GM21447 (cell line): ENCODE results near the gene KRTAP4-16.
"Not testable (repeated sequence)": the region's sequence is repeated elsewhere in the genome, so short reads cannot be mapped to it uniquely, and the experiment has no call there.

Experiments
- ATAC-seq: cut with Tn5 transposase; IDR thresholded peaks from one replicate; pipeline ENCODE4 v1.9.1; 2021; ENCODE audit not compliant: unreplicated experiment

The KRTAP4-16 gene

GRCh38 chr17:41076788-41077187 is 25.2 kb downstream of the KRTAP4-16 start:
- ATAC-seq, result no peak

DNA sequence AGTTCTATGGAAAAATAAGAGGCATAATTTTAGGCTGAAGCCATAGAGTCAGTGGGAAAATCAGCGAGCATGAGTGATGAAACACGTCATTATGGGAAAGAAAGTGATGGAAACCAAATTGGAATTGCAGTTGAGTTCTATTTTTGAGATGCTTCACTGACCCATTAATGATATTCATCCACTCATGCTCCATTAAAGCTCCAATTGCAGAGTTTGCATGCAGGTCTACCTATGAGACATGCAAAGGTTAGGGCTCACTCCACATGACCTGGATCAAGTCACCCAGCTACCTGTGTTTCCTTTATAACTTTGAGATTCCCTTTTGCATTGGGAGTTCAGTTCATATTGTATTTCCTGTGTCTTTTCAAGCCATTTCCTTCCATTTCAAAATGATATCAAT is 28.3 kb downstream of the KRTAP4-16 start:
- ATAC-seq, result no peak

- ATAC-seq, result no peak
Measured at GRCh38 chr17:41071606-41072360, 30.2 kb downstream of the KRTAP4-16 start.

- ATAC-seq, result no peak
Measured at GRCh38 chr17:41069031-41069430, 33.0 kb downstream of the KRTAP4-16 start.

- no peak for ATAC-seq
Measured at GRCh38 chr17:41067281-41067680, 34.7 kb downstream of the KRTAP4-16 start.

DNA sequence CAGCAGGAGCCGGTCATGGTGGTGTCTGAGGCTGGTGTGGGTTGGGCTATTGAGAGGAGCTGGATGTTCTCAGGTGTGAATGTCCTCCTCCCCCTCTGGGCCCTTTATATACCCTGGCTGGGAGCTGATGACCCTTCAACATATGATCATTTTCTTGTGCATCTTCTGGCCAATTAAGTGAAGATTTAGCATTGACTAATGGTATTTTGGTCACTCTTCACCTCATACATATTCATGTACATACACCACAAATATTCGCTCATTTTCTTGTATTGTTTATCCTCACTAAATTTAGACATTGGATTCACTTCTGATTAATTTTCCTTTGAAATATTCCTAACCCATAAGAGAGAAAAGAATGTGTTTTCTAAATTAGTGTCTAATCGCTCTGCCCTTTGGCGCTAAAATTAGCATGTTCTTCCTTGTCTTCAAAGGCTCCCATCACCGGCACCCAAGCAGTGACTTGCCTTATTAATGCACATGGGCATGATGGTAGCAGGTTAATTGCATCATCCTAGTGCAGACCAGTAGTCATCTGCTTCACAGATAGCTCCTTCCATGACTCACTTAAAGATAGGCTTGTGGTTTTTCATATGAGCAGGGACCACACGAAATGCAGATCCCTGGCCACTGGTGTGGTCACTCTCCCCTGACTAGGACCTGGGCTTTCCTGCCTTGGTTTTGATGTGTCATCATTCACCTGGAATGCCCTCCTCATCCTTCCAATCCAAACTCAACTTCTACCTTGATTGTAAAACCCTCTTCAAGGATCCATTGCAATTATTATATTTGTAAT is 36.0 kb downstream of the KRTAP4-16 start, which contains the start of gene KRTAP2-4:
KRTAP2-4 (minus strand) TSS at position 51 of the 796 bp plus-strand sequence; CDS start at position 17, 34 bp downstream.
- ATAC-seq, result no peak

DNA sequence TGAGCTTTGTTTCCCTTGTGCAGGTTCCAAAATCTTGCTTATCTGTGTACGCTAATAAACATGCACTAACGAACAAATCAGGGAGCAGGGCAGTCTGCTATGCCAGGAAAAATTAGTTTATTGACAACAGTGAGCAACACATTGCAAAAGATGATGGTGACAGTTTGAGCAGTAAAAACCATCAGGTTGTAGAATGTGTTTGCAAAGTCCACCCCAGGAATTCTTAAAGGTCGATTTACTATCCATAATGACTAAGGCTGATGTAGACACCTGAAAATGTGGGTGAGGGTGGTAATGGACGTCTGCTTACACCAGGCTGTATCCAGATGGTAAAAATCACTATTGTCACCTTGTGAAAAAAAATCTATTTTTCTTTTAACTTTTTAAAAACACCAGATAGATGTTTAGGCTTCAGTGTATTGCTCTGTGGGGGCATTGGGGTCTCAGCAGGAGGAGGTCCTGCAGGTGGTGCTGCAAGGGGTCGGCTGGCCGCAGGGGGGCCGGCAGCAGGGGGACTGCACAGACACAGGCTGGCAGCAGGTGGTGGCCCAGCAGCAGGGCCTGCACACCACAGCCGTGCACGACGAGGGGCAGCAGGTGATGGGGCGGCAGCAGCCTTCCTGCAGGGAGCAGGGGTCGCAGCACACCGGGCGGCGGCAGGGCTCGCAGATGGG is 36.9 kb downstream of the KRTAP4-16 start:
- not testable (repeated sequence) for ATAC-seq

DNA sequence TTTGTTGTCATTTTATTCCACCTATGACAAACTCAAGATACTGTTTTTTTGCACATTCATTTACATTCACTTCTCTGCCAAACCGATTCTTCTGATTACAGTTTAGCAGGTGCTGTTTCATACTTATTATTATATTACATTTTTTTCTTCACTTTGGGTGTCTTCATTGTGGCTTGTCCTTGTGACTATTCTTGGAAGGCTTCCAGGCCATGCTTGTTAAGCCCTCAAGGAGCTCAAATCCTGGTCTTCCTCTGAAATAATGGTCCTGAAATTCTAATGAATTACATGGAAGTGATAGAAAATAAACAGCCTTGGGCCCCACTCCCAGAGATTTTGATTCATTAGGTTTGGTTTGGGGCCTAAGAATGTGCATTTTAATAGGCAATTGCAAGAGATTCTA is 37.7 kb downstream of the KRTAP4-16 start:
- ATAC-seq, result no peak

DNA sequence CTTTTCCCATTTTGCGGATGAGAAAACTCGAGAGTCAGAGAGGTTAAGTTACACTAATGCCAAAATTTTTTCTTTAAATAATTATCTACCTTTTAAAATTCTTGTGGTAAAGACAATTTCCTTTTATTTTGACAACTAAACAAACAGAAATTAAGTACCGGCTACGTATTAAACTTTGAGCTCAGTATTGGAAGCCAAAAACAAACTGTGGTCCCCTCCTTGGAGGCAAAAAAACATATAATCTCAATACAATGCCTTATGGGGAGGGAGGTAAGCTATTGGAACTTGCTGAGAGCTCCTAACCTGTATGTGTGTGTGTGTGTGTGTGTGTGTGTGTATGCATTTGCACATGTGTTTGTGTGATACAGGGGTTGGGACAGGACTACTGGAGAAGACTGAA is 38.6 kb downstream of the KRTAP4-16 start:
- ATAC-seq, result no peak

GRCh38 chr17:41061964-41062363 is 40.0 kb downstream of the KRTAP4-16 start:
- no peak for ATAC-seq

- no peak for ATAC-seq
Measured at GRCh38 chr17:41060052-41060604, 41.9 kb downstream of the KRTAP4-16 start, which contains the start of gene KRTAP2-3. Gene KRTAP2-3 (minus strand): TSS chr17:41060114. CDS start chr17:41060050, 64 bp downstream.

DNA sequence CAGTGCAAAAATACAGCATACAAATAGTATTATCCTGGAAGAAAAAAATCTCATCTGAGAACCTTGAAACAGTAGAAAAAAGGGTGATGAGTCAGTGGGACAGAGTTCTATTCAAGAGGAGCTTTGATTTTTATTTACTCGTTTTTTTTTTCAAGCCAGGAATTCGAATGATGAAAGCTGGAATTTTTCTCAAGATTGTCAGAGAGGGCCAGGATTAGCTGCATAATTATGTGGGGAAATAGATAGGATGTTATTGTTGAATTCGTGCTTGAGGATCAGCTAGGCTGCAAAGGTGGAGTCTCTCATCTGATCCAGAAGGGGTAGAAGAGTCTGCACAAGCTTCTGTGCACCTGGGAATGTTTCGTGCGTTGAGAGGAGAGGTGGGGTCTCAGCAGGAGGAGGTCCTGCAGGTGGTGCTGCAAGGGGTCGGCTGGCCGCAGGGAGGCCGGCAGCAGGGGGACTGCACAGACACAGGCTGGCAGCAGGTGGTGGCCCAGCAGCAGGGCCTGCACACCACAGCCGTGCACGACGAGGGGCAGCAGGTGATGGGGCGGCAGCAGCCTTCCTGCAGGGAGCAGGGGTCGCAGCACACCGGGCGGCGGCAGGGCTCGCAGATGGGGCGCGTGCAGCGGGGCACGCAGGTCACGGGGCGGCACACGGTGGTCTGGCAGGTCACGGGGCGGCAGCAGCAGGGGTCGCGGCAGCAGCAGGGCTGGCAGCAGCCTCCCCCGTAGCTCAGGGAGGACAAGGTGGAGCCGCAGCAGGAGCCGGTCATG is 42.5 kb downstream of the KRTAP4-16 start:
- not testable (repeated sequence) for ATAC-seq

- no peak for ATAC-seq
Measured at GRCh38 chr17:41058741-41059140, 43.3 kb downstream of the KRTAP4-16 start.

DNA sequence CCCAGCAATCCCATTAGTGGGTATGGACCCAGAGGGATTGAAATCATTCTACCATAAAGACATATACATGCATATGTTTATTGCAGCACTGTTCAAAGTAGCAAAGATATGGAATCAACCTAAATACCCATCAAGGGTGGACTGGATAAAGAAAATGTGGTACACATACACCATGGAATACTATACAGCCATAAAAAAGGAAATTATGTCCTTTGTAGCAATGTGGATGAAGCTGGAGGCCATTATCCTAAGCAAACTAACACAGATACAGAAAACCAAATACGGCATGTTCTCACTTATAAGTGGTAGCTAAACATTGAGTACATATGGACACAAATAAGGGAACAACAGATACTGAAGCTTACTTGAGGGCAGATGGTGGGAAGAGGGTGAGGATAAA is 44.5 kb downstream of the KRTAP4-16 start:
- ATAC-seq, result no peak

DNA sequence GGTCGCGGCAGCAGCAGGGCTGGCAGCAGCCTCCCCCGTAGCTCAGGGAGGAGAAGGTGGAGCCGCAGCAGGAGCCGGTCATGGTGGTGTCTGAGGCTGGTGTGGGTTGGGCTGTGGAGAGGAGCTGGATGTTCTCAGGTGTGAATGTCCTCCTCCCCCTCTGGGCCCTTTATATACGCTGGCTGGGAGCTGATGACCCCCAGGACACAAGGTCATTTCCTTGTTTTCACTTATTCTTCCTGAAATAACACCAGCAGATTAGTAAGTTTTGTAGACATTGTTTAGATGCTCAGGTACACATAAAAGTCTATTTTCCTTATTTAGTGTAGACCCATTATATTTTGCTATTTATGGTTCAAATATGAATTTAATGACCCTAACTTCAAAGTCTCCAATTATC is 46.9 kb downstream of the KRTAP4-16 start, which contains the start of gene KRTAP2-2:
KRTAP2-2 (minus strand) TSS at position 101 of the 400 bp plus-strand sequence; CDS start at position 82, 19 bp downstream.
- not testable (repeated sequence) for ATAC-seq

DNA sequence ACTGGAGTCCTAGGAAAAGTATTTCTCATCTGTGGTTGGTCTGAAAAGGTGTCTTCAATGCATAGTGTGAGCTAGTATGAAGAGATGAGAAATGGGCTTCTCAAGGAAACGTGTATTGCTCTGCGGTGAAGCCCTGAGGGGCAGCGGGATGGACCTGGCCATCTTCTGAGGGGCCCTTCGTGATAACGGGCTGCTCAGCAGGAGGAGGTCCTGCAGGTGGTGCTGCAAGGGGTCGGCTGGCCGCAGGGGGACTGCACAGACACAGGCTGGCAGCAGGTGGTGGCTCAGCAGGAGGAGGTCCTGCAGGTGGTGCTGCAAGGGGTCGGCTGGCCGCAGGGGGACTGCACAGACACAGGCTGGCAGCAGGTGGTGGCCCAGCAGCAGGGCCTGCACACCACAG is 47.5 kb downstream of the KRTAP4-16 start:
- ATAC-seq, result not testable (repeated sequence)

GRCh38 chr17:41054025-41054424 is 48.0 kb downstream of the KRTAP4-16 start:
- no peak for ATAC-seq

GRCh38 chr17:41052566-41052965 is 49.4 kb downstream of the KRTAP4-16 start:
- no peak for ATAC-seq
